ENCODE data around the gene CNTN1.

Gene CNTN1

GRCh38 chr12:40870981-40871380 lies 178.7 kb downstream of the CNTN1 start (continued):
- TF ChIP-seq AEBP2 (tag by site-specific recombination; IDR thresholded peaks at IDR 0.05; ENCODE audit: borderline replicate concordance) (no peak), ZNF555 (tag by site-specific recombination; conservative IDR thresholded peaks at IDR 0.05) (no peak), KLF10 (tag by site-specific recombination; IDR thresholded peaks at IDR 0.05) (no peak), YY2 (tag by site-specific recombination; IDR thresholded peaks at IDR 0.05) (no peak), MYNN (tag by site-specific recombination; IDR thresholded peaks at IDR 0.05; ENCODE audit: borderline replicate concordance) (no peak), ZBTB26 (tag by site-specific recombination; optimal IDR thresholded peaks at IDR 0.05) (no peak), ZNF202 (tag by site-specific recombination; IDR thresholded peaks at IDR 0.05; ENCODE audit: borderline replicate concordance) (no peak), ZNF350 (tag by site-specific recombination; IDR thresholded peaks at IDR 0.05) (no peak), ZNF398 (tag by site-specific recombination; IDR thresholded peaks at IDR 0.05) (no peak), ZNF18 (tag by site-specific recombination; IDR thresholded peaks at IDR 0.05) (no peak)

GRCh38 chr12:40874868-40875267 lies 182.6 kb downstream of the CNTN1 start:
- no peaks in the 10 kb centered on the region for H3K4me1 ChIP-seq (ENCODE audit: control insufficient read depth, insufficient read depth, low read length)
- H3K4me3 ChIP-seq (ENCODE audit: low read depth, low read length) = no peak overlapping the region
- POLR2A ChIA-PET = no interaction called here
- H3K9me3 ChIP-seq (ENCODE audit: control insufficient read depth, insufficient read depth, low read depth, low read length) = no peaks in the 10 kb centered on the region
- CTCF ChIA-PET = no interaction called here
- H3K27ac ChIP-seq (ENCODE audit: extremely low read depth, low read depth, low read length) = no peak overlapping the region
- no peaks in the 10 kb centered on the region for H3K36me3 ChIP-seq (ENCODE audit: control insufficient read depth in 2 of 2, insufficient read depth in 1 of 2, low read length in 2 of 2)
- TF ChIP-seq ZNF561 (tag by site-specific recombination; IDR thresholded peaks at IDR 0.05; ENCODE audit: borderline replicate concordance) (no peak), ZNF777 (tag by site-specific recombination; IDR thresholded peaks at IDR 0.05; ENCODE audit: borderline replicate concordance) (no peak), ZNF449 (tag by site-specific recombination; IDR thresholded peaks at IDR 0.05) (no peak), TRIM28 (IDR thresholded peaks at IDR 0.05; ENCODE audit: borderline replicate concordance, low read length) (no peak), CTCF (tag by site-specific recombination; IDR thresholded peaks at IDR 0.05) (no peak), SETDB1 (IDR thresholded peaks at IDR 0.05; ENCODE audit: insufficient read length, low read length) (no peak), ZNF677 (tag by site-specific recombination; IDR thresholded peaks at IDR 0.05) (no peak), OSR2 (tag by site-specific recombination; IDR thresholded peaks at IDR 0.05) (no peak), ZBTB44 (tag by site-specific recombination; IDR thresholded peaks at IDR 0.05) (no peak), PBX3 (CRISPR knock-in tag; IDR thresholded peaks at IDR 0.05) (no peak), KLF8 (tag by site-specific recombination; IDR thresholded peaks at IDR 0.05) (no peak), ZBTB17 (tag by site-specific recombination; IDR thresholded peaks at IDR 0.05) (no peak), MZF1 (tag by site-specific recombination; IDR thresholded peaks at IDR 0.05; ENCODE audit: borderline replicate concordance) (no peak)

Data from HEK293 (cell line).